Iris pigment epithelial cell (primary cell): ENCODE measurements around the gene TCF21.
"Not testable (repeated sequence)": the region's sequence is repeated elsewhere in the genome, so short reads cannot be mapped to it uniquely, and the experiment has no call there.

Experiments used
- DNase-seq: peaks from one replicate; pipeline ENCODE4 v3.0.0-alpha.2; 2011; ENCODE audit warnings: low read depth

Gene TCF21

GRCh38 chr6:133888929-133889556 lies at the start of gene TCF21:
TCF21 (plus strand) TSS chr6:133889113; CDS start chr6:133889398, 285 bp downstream.
- DNase-seq, result no peak

GRCh38 chr6:133841176-133841575 lies 47.7 kb upstream of the TCF21 start:
- DNase-seq, result no peak

- no peak for DNase-seq
Measured at GRCh38 chr6:133843098-133843497, 45.8 kb upstream of the TCF21 start.

- no peak for DNase-seq
Measured at GRCh38 chr6:133844709-133845108, 44.2 kb upstream of the TCF21 start.

- DNase-seq, result no peak
Measured at GRCh38 chr6:133854041-133854363, 34.9 kb upstream of the TCF21 start.

- no peak for DNase-seq
Measured at GRCh38 chr6:133854364-133855275, 34.3 kb upstream of the TCF21 start.

- DNase-seq, result no peak
Measured at GRCh38 chr6:133855276-133855990, 33.5 kb upstream of the TCF21 start.

- DNase-seq, result no peak
Measured at GRCh38 chr6:133855991-133856370, 32.9 kb upstream of the TCF21 start.

GRCh38 chr6:133856911-133857310 lies 32.0 kb upstream of the TCF21 start:
- no peak for DNase-seq

- DNase-seq, result no peak
Measured at GRCh38 chr6:133857696-133858095, 31.2 kb upstream of the TCF21 start.

- not testable (repeated sequence) for DNase-seq
Measured at GRCh38 chr6:133861337-133861736, 27.6 kb upstream of the TCF21 start.

- DNase-seq, result no peak
Measured at GRCh38 chr6:133863228-133863627, 25.7 kb upstream of the TCF21 start.

GRCh38 chr6:133865680-133866079 lies 23.2 kb upstream of the TCF21 start:
- DNase-seq, result no peak

- DNase-seq, result no peak
Measured at GRCh38 chr6:133871131-133871530, 17.8 kb upstream of the TCF21 start.

GRCh38 chr6:133873538-133873937 lies 15.4 kb upstream of the TCF21 start:
- no peak for DNase-seq

GRCh38 chr6:133877116-133877515 lies 11.8 kb upstream of the TCF21 start:
- no peak for DNase-seq

- no peak for DNase-seq
Measured at GRCh38 chr6:133880006-133880405, 8.9 kb upstream of the TCF21 start.

- no peak for DNase-seq
Measured at GRCh38 chr6:133880896-133881295, 8.0 kb upstream of the TCF21 start.

GRCh38 chr6:133886104-133886775 lies 2.7 kb upstream of the TCF21 start:
- DNase-seq, result no peak

- no peak for DNase-seq
Measured at GRCh38 chr6:133887156-133887879, 1.6 kb upstream of the TCF21 start.

- no peak for DNase-seq
Measured at GRCh38 chr6:133887880-133888230, 1.1 kb upstream of the TCF21 start.
